ENCODE data around the gene PTPN20.
"Not testable (repeated sequence)": the region's sequence is repeated elsewhere in the genome, so short reads cannot be mapped to it uniquely, and the experiment has no call there.

Gene PTPN20

GRCh38 chr10:46911144-46911876 lies at the start of gene PTPN20:
PTPN20 (plus strand) TSS chr10:46911428; CDS start chr10:46932500, 21,072 bp downstream.
- CTCF ChIA-PET; DNase-seq (ENCODE audit: extremely low spot score); POLR2A ChIA-PET: not testable (repeated sequence)

GRCh38 chr10:46869716-46870115 lies 41.5 kb upstream of the PTPN20 start:
- CTCF ChIA-PET, POLR2A ChIA-PET: not testable (repeated sequence)

GRCh38 chr10:46871583-46871982 lies 39.6 kb upstream of the PTPN20 start:
- DNase-seq (ENCODE audit: extremely low spot score); POLR2A ChIA-PET; CTCF ChIA-PET: not testable (repeated sequence)

More at GRCh38 chr10:46869716-46870115, 41.5 kb upstream of the PTPN20 start:
- not testable (repeated sequence) for DNase-seq (ENCODE audit: extremely low spot score)

GRCh38 chr10:46875304-46875703 lies 35.9 kb upstream of the PTPN20 start:
- POLR2A ChIA-PET; CTCF ChIA-PET; DNase-seq (ENCODE audit: extremely low spot score): not testable (repeated sequence)

GRCh38 chr10:46876773-46877172 lies 34.5 kb upstream of the PTPN20 start:
- DNase-seq (ENCODE audit: extremely low spot score); POLR2A ChIA-PET; CTCF ChIA-PET: not testable (repeated sequence)

GRCh38 chr10:46878761-46879160 lies 32.5 kb upstream of the PTPN20 start:
- CTCF ChIA-PET; DNase-seq (ENCODE audit: extremely low spot score); POLR2A ChIA-PET: not testable (repeated sequence)

- DNase-seq (ENCODE audit: extremely low spot score); POLR2A ChIA-PET; CTCF ChIA-PET: not testable (repeated sequence)
Observed at GRCh38 chr10:46890813-46891611, 20.2 kb upstream of the PTPN20 start.

GRCh38 chr10:46896762-46897692 lies 14.2 kb upstream of the PTPN20 start:
- POLR2A ChIA-PET; CTCF ChIA-PET; DNase-seq (ENCODE audit: extremely low spot score): not testable (repeated sequence)

GRCh38 chr10:46901247-46901646 lies 10.0 kb upstream of the PTPN20 start:
- POLR2A ChIA-PET; DNase-seq (ENCODE audit: extremely low spot score); CTCF ChIA-PET: not testable (repeated sequence)

GRCh38 chr10:46903874-46904273 lies 7.4 kb upstream of the PTPN20 start:
- CTCF ChIA-PET; DNase-seq (ENCODE audit: extremely low spot score); POLR2A ChIA-PET: not testable (repeated sequence)

GRCh38 chr10:46906359-46906758 lies 4.9 kb upstream of the PTPN20 start:
- CTCF ChIA-PET; POLR2A ChIA-PET; DNase-seq (ENCODE audit: extremely low spot score): not testable (repeated sequence)

- POLR2A ChIA-PET; DNase-seq (ENCODE audit: extremely low spot score); CTCF ChIA-PET: not testable (repeated sequence)
Observed at GRCh38 chr10:46907185-46908117, 3.8 kb upstream of the PTPN20 start.

- POLR2A ChIA-PET; DNase-seq (ENCODE audit: extremely low spot score); CTCF ChIA-PET: not testable (repeated sequence)
Observed at GRCh38 chr10:46922498-46922897, 11.3 kb downstream of the PTPN20 start.

GRCh38 chr10:46925156-46925555 lies 13.9 kb downstream of the PTPN20 start:
- POLR2A ChIA-PET; DNase-seq (ENCODE audit: extremely low spot score); CTCF ChIA-PET: not testable (repeated sequence)

- POLR2A ChIA-PET; DNase-seq (ENCODE audit: extremely low spot score); CTCF ChIA-PET: not testable (repeated sequence)
Observed at GRCh38 chr10:46925853-46926252, 14.6 kb downstream of the PTPN20 start.

- POLR2A ChIA-PET; DNase-seq (ENCODE audit: extremely low spot score); CTCF ChIA-PET: not testable (repeated sequence)
Observed at GRCh38 chr10:46928810-46929209, 17.6 kb downstream of the PTPN20 start.

- CTCF ChIA-PET; DNase-seq (ENCODE audit: extremely low spot score); POLR2A ChIA-PET: not testable (repeated sequence)
Observed at GRCh38 chr10:46932383-46932782, 21.2 kb downstream of the PTPN20 start.

- DNase-seq (ENCODE audit: extremely low spot score); POLR2A ChIA-PET; CTCF ChIA-PET: not testable (repeated sequence)
Observed at GRCh38 chr10:46941091-46941490, 29.9 kb downstream of the PTPN20 start.
